ENCODE measurements around the gene FCHSD1.

Gene FCHSD1

GRCh38 chr5:141672841-141673813, 21.9 kb upstream of the FCHSD1 start:
- DNase-seq: no peak

- DNase-seq: no peak
Measured at GRCh38 chr5:141672071-141672840, 21.0 kb upstream of the FCHSD1 start.

DNA sequence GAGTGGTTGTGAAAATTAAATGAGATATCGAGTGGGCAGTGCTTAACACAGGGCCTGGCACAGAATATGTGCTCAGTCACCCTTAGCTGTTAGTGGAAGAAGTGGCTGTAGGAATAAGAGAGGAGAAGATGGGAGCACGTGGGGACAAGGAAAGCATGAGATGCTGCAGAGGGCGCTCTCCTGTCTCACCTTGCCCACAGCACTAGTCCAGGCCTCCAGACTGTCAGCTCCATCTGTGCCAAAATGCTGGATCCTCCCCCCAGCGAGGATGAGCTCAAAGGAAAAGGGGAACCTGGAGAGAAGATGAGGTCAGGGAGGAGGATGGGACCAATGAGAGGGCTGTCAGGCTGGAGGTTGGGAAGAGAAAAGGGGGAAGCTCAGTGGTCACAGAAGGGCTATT, 18.3 kb upstream of the FCHSD1 start:
- DNase-seq: no peak

GRCh38 chr5:141668601-141669265, 17.5 kb upstream of the FCHSD1 start:
- DNase-seq: no peak

DNA sequence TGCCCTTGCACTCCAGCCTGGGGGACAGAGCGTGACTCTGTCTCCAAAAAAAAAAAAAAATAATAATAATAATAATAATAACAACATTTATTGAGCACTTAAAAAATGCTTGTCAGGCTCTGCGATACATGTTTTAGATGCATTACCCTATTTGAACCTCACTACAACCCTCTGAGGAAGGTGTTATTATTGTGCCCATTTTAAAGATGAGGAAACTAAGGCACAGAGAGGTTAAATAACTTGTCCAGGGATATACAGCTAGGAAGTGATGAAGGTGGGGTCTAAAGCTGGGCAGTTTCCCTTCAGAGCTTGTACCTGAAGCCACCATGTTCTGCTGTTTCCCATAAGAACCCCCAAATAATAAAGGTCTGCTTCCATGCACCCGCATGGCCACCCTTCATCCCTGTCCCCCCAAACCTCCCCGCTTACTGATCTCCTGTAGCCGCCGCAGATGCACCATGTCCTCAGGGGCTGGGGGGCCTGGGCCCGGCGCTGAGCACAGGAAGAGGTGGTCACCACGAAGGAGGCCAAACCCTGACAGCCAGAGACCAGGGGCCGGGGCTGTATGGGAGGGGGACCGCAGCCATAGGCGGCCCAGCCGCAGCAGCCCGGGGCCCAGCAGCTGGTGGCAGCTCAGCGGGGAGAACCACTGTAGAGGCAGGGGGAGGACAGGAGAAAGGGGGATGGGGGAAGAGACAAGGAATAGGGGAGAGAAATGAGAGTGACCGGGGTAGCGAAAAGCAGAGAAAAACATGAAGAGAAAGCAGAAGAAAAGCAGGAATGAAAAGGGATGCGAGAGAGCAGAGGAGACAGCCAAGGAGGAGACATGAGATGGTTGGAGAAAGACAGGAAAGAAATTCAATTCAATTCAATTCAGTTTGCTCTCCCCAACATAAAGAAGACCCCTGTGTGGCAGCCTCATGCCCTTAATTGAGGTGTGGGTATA, 15.1 kb upstream of the FCHSD1 start:
- no peak for DNase-seq

DNA sequence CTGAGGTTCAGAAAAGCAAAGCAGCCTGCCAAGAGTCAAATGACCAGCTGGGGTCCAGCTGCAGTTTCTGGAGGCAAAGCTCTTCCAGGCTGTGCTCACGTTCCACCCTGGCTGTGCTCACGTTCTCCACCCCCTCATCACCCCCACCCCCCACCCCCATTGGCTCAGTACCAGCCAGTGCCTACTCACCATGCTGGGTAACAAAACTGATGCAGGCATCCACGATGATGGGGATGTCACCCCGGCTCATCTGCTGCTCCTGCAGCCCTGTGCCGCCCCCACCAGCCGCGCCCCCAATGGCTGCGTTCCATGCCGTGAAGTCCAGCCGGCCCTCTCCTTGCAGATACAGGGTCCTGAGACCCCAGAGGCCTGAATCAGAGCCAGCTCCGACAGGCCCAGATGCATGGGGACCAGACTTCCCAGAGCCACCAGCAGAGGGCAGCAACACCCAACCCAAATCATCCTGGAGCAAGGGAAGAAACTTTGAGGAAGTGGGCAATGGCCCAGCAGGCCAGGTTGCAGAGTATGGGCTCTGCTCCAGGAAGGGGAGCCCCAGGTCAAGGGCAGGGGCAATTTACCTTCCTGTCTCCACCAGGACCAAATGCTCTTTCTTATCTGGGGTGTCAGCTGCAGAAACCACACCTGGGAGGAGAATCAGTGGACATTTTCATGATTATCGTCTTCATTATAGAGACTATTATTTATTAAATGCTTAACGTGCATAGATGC, 13.7 kb upstream of the FCHSD1 start:
- DNase-seq: no peak

GRCh38 chr5:141663506-141663905, 12.3 kb upstream of the FCHSD1 start:
- no peak for DNase-seq

DNA sequence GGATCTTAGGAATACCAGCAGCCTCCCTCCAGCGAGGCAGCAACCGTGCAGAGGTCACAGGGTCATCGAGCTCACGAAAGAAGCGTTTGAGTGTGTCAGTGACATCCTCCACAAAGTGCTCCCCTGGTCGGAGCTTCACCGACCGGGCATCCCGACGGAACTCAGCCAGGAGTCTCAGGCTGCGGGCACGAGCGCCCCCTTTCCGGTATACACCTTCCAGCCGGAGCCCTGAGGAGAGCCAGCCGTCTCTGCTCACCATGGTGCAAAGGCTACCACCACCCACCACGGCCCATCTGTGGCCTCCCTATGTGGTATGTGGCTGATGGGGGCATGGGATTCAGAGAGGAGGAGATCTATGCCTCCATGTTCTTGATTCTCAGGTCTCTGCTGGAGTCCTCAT, 10.8 kb upstream of the FCHSD1 start:
- no peak for DNase-seq

DNA sequence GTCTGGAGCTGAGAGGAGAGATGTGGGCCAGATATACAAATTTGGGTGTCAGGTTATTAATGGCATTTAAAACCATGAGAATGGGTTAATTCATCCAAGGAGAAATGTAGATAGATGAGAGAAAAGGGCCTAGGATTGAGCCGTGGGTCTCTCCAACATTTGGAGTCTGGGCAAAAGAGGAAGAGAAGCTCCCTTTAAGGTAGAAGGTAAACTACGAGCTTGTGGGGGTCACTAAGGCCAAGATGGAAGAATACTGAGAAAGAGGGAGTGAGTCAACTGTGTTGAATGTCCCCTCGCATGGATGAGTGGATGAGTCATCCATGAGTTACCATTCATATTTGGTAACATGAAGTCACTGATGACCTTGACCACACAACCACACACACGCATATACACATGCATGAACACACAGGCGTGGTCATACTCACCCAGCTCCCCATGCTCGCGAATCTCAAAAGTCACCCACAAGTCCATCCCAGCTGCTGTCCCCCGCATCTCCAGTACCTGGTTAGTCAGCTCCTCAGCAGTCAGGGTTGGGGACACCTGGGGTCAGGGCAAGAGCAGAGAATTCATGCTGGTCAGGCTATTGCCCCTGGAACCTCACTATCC, 6.8 kb upstream of the FCHSD1 start:
- no peak for DNase-seq

DNA sequence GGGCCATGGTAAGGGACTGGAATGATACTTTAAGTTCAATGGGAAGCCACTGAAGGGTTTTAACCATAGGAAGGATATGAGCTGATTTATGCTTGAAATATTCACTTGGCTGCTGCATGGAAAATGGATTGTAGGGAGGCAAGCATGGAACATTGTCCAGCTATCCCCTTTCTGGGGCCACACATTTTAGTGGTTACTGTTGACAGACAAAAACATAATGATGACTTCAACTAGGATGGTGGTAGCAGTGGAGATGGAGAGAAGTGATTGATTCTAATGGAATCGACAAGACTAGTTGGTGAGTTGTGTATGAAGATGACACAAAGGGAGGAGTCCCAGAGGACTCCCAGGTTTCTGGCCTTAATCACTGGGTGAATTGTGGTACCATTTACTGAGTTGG, 6.2 kb upstream of the FCHSD1 start:
- DNase-seq: no peak

- no peak for DNase-seq
Measured at GRCh38 chr5:141656396-141656795, 5.2 kb upstream of the FCHSD1 start.

- DNase-seq: no peak
Measured at GRCh38 chr5:141655020-141655419, 3.8 kb upstream of the FCHSD1 start.

GRCh38 chr5:141654298-141654697, 3.1 kb upstream of the FCHSD1 start:
- no peak for DNase-seq

DNA sequence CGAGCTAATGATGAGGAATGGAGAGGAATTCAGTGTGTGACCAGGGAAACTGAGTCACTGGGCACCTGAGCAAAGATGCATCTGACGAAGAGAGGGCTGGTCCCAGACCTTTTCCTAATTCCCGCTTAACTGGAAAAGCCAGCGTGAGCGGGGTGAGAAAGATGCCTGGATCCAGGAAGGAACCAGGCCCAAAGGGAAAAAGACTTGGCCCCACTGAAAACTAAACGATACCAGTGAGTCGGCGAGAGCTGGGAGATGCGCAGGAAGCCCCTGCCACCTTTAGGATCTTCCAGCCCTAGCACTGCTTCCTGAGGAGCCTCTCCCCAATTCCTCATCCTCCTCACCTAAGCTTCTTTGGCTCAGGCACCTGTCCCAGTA, 499 bp upstream of the FCHSD1 start:
- no peak for DNase-seq

DNA sequence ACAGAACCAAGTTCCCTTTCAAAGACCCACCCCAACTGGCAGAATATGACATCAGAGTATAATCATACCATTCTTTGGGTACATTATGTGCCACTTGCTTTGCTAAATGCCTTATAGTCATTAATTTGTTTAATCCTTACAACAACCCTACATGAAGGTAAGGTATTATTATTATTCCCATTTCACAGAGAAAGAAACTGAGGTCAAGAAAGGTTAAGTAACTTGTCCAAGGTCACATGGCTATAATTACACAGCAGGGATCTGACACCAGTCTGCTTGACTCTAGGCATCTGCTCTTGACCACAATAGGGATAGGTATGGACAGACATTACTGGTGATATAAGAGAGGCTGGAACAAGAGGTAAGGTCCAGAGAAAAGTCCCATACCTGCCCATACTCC, 1.2 kb downstream of the FCHSD1 start:
- no peak for DNase-seq

DNA sequence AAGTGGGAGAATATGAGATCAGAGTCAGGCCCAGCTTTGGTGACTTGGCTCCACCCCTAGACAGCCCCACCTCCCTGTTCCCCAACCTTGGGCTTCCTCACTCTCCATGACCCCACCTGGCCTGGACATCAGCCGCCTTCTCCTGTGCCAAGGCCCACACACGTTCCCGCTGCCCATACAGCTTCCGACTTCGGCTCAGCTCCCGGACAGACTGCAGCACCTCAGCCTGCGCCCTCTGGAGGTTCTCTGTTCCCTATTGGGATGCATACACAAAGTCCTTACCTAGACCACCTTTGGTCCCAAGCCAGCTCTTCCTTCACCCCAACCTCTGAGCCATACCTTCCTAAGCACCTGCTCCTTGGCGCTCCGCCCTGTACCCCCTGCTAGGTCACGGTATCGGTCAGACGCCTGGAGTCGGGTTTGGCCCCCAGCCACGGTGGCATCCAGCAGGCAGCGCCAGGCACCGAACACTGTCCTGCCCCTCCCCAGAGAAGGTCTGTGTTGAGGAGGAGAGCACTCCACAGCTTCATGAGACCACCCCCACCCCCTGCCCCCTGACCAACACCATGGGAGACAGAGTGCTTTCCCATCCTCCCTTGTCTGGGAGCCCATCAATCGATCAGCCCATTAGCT, 2.0 kb downstream of the FCHSD1 start:
- DNase-seq: no peak

GRCh38 chr5:141647851-141648250, 3.4 kb downstream of the FCHSD1 start:
- no peak for DNase-seq

GRCh38 chr5:141647242-141647641, 4.0 kb downstream of the FCHSD1 start:
- no peak for DNase-seq

GRCh38 chr5:141646026-141646425, 5.2 kb downstream of the FCHSD1 start:
- DNase-seq: no peak

DNA sequence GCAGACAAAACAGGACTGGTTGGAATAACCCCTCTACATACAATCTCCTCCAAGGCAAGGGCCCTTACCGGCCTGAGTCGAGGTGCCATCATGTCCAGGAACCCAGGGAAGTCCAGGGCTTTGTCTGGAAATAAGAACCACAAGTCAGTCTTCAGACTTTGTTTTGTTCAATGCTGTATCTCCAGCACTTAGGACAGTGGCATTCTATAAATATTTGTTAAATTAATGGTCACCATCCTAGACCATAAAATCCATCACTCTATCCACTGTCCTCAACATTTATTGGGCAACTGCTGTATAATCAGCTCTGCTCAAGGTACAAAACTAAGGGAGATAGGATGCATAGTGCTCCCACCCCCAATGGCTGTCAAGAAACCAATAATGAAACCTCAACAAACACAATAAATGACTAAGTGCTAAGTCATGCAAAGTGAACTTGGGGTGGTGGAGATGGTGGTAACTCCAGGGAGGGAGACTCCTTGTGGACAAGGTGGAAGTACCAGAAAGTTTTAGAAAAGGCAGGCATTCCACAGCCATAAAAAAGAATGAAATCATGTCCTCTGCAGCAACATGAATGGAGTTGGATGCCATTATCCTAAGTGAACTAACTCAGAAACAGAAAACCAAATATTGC, 9.5 kb downstream of the FCHSD1 start:
- DNase-seq: no peak
